Measurements from ENCODE around the gene DNAJC8.

Gene DNAJC8, protein sequence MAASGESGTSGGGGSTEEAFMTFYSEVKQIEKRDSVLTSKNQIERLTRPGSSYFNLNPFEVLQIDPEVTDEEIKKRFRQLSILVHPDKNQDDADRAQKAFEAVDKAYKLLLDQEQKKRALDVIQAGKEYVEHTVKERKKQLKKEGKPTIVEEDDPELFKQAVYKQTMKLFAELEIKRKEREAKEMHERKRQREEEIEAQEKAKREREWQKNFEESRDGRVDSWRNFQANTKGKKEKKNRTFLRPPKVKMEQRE

DNA sequence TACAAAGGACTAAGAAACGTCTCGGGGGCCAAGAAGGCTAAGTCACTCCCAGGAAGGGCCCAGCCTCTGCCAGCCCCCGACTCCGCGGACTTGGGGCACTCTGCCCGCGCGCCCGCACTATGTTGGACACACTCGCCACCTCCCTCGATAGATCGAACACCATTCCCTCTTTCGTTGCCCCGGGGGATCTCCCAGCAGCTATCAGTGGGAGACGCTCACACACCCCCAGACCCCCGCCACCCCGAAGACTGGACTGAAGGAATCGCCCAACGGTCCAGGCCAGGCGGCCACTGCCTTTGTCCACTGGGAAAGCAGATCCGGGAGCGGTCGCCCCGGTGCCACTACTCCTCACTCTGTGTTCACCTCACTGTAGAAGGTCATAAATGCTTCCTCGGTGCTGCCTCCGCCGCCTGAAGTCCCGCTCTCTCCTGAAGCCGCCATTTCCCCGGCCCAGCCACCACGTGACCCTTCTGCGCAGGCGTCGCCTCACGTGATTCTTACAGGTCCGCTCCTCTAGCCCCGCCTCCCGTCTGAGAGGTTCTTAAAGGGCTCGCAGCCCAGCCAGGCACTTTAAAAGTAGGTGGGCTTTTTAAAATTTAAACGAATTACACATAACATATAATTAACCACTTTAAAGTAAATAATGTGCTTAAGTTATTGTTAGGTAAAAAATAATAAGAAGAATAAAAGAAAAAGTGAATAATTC lies at the start of gene DNAJC8:
Gene DNAJC8 (minus strand): TSS at position 472 of the 706 bp plus-strand sequence. CDS start 31 bp downstream, at position 441.
- DNase-seq (ENCODE audit: extremely low read depth, insufficient read length): peak; percentile 87
- no peaks in the 10 kb centered on the region for H3K27me3 ChIP-seq (replicated peaks; ENCODE audit: control insufficient read depth, insufficient read depth, low read length)
- TF ChIP-seq, protein P1, sequence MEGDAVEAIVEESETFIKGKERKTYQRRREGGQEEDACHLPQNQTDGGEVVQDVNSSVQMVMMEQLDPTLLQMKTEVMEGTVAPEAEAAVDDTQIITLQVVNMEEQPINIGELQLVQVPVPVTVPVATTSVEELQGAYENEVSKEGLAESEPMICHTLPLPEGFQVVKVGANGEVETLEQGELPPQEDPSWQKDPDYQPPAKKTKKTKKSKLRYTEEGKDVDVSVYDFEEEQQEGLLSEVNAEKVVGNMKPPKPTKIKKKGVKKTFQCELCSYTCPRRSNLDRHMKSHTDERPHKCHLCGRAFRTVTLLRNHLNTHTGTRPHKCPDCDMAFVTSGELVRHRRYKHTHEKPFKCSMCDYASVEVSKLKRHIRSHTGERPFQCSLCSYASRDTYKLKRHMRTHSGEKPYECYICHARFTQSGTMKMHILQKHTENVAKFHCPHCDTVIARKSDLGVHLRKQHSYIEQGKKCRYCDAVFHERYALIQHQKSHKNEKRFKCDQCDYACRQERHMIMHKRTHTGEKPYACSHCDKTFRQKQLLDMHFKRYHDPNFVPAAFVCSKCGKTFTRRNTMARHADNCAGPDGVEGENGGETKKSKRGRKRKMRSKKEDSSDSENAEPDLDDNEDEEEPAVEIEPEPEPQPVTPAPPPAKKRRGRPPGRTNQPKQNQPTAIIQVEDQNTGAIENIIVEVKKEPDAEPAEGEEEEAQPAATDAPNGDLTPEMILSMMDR (IDR thresholded peaks at IDR 0.05; ENCODE audit: insufficient read depth, low read length, poor library complexity, severe bottlenecking): no peak
- H3K36me3 ChIP-seq (ENCODE audit: control insufficient read depth, insufficient read depth, low read length): peaks cover 3% of the 10 kb centered on the region; the same call in 1 of the 2 replicates
- peak within 1 kb of the TSS; percentile 99 for H3K4me3 ChIP-seq (replicated peaks; ENCODE audit: low read depth, low read length)

DNA sequence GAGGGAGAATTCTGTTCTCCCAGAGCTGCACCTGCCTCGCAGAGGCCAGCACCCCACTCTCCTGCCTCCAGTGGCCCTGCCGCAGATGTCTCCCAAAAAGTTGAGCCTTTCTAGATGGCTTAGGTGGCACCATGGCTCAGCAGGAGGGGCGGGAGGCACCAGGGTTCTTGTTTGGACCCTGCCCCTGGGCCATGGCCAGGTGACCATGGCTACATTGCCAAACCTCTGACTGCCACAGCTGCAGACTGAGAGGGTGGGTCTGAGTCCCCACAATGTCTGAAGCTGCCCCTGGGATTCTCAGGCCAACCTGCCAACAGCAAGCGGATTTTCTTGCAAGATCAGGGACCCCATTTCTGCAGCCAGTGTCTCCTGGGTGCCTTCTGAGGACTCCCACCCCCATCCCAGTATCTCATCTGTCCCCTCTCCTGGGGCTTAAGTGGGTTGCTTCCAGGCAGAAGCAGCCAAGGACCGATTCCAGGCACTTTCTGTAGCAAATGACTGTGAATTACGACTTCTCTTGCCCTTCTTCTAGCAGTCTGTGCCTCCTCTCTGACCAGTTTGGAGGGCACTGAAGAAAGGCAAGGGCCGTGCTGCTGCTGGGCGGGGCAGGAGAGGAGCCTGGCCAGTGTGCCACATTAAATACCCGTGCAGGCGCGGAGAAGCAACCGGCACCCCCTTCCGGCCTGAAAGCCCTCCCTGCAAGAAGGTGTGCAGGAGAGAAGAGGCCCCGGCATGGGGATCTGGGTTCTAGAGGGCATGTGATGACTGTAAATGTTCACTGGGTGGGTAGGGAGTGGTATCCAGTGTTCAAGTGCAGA lies 49.0 kb upstream of the DNAJC8 start:
- Histone ChIP-seq H3K27me3 (replicated peaks; ENCODE audit: control insufficient read depth, insufficient read depth, low read length) (no peaks in the 10 kb centered on the region), H3K36me3 (ENCODE audit: control insufficient read depth, insufficient read depth, low read length) (peaks cover 32% of the 10 kb centered on the region), H3K4me3 (replicated peaks; ENCODE audit: low read depth, low read length) (no peak overlapping the region)
- no peak for DNase-seq (ENCODE audit: extremely low read depth, insufficient read length)
- TF ChIP-seq, protein P1 (IDR thresholded peaks at IDR 0.05; ENCODE audit: insufficient read depth, low read length, poor library complexity, severe bottlenecking): no peak

DNA sequence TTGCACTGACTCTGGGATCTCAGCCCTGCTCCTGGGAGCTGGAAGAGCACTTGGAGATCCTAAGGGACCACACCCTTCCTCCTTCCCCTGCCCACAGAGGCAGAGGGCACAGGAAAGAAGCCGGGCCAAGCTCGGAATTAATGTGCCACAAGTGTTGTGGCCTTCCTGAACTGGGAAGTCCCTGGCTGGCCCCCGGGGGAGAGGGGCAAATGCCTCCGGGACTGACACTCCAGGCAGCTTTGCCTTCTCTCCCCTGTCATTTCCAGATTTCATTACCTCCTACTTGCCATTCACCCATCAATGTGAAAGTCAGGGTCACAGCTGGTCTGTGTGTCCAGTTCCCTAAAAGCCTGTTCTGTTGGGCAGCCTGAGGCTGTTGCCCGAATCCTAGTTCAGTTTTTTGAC lies 48.1 kb upstream of the DNAJC8 start:
- TF ChIP-seq, protein P1 (IDR thresholded peaks at IDR 0.05; ENCODE audit: insufficient read depth, low read length, poor library complexity, severe bottlenecking): no peak
- Histone ChIP-seq H3K36me3 (ENCODE audit: control insufficient read depth, insufficient read depth, low read length) (peaks cover 32% of the 10 kb centered on the region), H3K4me3 (replicated peaks; ENCODE audit: low read depth, low read length) (no peak overlapping the region), H3K27me3 (replicated peaks; ENCODE audit: control insufficient read depth, insufficient read depth, low read length) (no peaks in the 10 kb centered on the region)
- no peak for DNase-seq (ENCODE audit: extremely low read depth, insufficient read length)

DNA sequence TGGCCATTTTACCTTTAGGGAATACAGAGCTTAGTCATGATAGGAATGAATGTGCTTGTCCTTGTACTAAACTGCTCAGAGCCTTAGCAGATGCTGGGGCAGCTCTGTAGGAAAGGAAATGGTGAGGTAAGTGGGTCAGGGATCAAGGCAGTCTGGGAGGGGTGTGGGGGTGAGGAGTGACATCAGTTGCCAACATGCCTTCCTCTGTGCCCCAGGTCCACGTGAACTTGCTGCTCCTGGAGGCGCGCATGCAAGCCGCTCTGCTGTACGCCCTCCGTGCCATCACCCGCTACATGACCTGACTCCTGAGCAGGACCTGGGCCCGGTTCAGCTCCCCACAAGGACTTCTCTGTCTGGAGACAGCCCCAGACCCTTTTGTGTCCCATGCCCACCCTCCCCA lies 47.7 kb upstream of the DNAJC8 start:
- H3K36me3 ChIP-seq (ENCODE audit: control insufficient read depth, insufficient read depth, low read length): peaks cover 34% of the 10 kb centered on the region
- TF ChIP-seq, protein P1 (IDR thresholded peaks at IDR 0.05; ENCODE audit: insufficient read depth, low read length, poor library complexity, severe bottlenecking): no peak
- DNase-seq (ENCODE audit: extremely low read depth, insufficient read length): no peak

DNA sequence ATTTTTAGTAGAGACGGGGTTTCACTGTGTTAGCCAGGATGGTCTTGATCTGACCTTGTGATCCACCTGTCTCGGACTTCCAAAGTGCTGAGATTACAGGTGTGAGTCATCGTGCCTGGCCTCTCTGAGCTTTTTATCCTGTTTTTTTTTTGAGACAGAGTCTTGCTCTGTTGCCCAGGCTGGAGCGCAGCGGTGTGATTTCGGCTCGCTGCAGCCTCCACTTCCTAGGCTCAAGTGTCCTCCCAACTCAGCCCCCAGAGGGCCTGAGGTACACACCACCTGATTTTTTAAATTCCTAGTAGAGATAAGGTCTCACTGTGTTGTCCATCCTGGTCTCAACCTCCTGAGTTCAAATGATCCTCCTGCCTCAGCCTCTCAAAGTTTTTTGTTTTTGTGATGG lies 46.9 kb upstream of the DNAJC8 start:
- H3K27me3 ChIP-seq (replicated peaks; ENCODE audit: control insufficient read depth, insufficient read depth, low read length): no peaks in the 10 kb centered on the region
- no peak for DNase-seq (ENCODE audit: extremely low read depth, insufficient read length)
- peaks cover 35% of the 10 kb centered on the region for H3K36me3 ChIP-seq (ENCODE audit: control insufficient read depth, insufficient read depth, low read length)
- no peak overlapping the region for H3K4me3 ChIP-seq (replicated peaks; ENCODE audit: low read depth, low read length)
- TF ChIP-seq, protein P1 (IDR thresholded peaks at IDR 0.05; ENCODE audit: insufficient read depth, low read length, poor library complexity, severe bottlenecking): no peak

More for the DNA sequence above, 47.7 kb upstream of the DNAJC8 start:
- no peaks in the 10 kb centered on the region for H3K27me3 ChIP-seq (replicated peaks; ENCODE audit: control insufficient read depth, insufficient read depth, low read length)
- no peak overlapping the region for H3K4me3 ChIP-seq (replicated peaks; ENCODE audit: low read depth, low read length)

Data from GM06990 (cell line).